Glutamatergic neuron (in vitro differentiated cells): ENCODE measurements around the gene CDADC1. TPM values are rescaled to one million over a fixed set of nuclear protein-coding genes. Genes with fewer than 3 reads are reported as not detected.

Experiments
- DNase-seq: peaks from one replicate; pipeline ENCODE4 v3.0.0; 2022
- H3K27ac Mint-ChIP-seq: one replicate; pipeline ENCODE4 v1.8.0; 2020; ENCODE audit warnings: mild to moderate bottlenecking, mixed read lengths, inconsistent platforms; ENCODE audit not compliant: unreplicated experiment
- H3K27me3 Mint-ChIP-seq: one replicate; pipeline ENCODE4 v1.8.0; 2020; ENCODE audit warnings: mild to moderate bottlenecking, moderate library complexity, mixed read lengths, inconsistent platforms; ENCODE audit not compliant: unreplicated experiment
- H3K36me3 Mint-ChIP-seq: one replicate; pipeline ENCODE4 v1.8.0; 2020; ENCODE audit warnings: mild to moderate bottlenecking, mixed read lengths, inconsistent platforms; ENCODE audit not compliant: unreplicated experiment
- H3K4me1 Mint-ChIP-seq: one replicate; pipeline ENCODE4 v1.8.0; 2020; ENCODE audit warnings: mild to moderate bottlenecking, low read depth, mixed read lengths, inconsistent platforms; ENCODE audit not compliant: unreplicated experiment
- H3K4me3 Mint-ChIP-seq: one replicate; pipeline ENCODE4 v1.8.0; 2020; ENCODE audit warnings: mild to moderate bottlenecking, mixed read lengths, inconsistent platforms; ENCODE audit not compliant: unreplicated experiment
- H3K9me3 Mint-ChIP-seq: one replicate; pipeline ENCODE4 v1.8.0; 2020; ENCODE audit warnings: mild to moderate bottlenecking, moderate library complexity, mixed read lengths, inconsistent platforms; ENCODE audit not compliant: unreplicated experiment
- total RNA-seq: library from RNA; stranded (reverse); fragmentation: NEBNext Ultra II Directional; extraction: Animal tissue kit (Norgen Biotek cat#: 25700); gene quantifications from one replicate; pipeline ENCODE4 v1.2.1, GENCODE V29; 2021; ENCODE audit not compliant: unreplicated experiment
- TF ChIP-seq, protein P1 (sequence below): fragments of 200-600 bp; sonication (generic); IDR thresholded peaks from one replicate; pipeline ENCODE4 v1.5.0; 2021; ENCODE audit not compliant: partially characterized antibody, unreplicated experiment

CDADC1 gene
- total RNA-seq, 1 donor from 2014 or later, result 4.3 TPM

DNA sequence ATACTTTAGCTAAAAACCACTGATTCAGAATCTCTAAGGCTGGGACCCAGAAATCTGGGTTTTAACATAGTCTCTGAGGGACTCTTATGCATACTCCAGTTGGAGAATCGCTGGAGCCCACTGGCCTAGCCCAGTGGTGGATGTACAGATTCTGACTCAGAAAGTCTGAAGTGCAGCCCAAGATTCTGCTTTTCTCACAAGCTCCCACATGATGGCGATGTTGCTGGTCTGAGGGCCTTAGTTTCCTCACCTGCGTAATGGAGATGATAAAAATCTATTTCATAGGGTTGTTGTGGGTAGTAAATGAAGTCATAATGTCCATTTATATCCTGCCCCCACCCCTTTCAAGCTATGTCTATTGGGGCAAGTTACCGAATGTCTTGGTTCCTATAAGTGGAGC is 7.7 kb upstream of the CDADC1 start:
- no peak overlapping the region for H3K27ac Mint-ChIP-seq
- no peaks in the 10 kb centered on the region for H3K4me1 Mint-ChIP-seq
- H3K4me3 Mint-ChIP-seq, result no peak overlapping the region
- peaks cover 2% of the 10 kb centered on the region for H3K27me3 Mint-ChIP-seq
- no peaks in the 10 kb centered on the region for H3K36me3 Mint-ChIP-seq
- no peaks in the 10 kb centered on the region for H3K9me3 Mint-ChIP-seq
- DNase-seq, result no peak
- TF ChIP-seq, protein P1, sequence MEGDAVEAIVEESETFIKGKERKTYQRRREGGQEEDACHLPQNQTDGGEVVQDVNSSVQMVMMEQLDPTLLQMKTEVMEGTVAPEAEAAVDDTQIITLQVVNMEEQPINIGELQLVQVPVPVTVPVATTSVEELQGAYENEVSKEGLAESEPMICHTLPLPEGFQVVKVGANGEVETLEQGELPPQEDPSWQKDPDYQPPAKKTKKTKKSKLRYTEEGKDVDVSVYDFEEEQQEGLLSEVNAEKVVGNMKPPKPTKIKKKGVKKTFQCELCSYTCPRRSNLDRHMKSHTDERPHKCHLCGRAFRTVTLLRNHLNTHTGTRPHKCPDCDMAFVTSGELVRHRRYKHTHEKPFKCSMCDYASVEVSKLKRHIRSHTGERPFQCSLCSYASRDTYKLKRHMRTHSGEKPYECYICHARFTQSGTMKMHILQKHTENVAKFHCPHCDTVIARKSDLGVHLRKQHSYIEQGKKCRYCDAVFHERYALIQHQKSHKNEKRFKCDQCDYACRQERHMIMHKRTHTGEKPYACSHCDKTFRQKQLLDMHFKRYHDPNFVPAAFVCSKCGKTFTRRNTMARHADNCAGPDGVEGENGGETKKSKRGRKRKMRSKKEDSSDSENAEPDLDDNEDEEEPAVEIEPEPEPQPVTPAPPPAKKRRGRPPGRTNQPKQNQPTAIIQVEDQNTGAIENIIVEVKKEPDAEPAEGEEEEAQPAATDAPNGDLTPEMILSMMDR, result no peak

DNA sequence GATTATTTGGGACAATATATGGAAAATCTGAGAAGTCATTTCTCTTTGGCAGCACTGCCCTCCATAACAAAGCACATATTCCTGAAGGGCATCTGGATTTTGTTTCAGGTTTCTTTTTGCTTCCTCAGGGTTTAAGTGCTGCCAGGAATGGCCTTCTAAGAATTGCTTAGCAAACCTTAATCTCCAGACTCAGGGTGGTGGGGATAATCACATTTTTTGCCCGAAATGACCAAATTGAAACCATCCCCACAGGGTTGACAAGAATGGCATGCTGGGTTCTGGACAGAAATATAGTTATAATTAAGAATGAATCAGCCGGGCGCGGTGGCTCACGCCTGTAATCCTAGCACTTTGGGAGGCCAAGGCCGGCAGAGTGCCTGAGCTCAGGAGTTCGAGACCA is 6.4 kb upstream of the CDADC1 start:
- Mint-ChIP-seq H3K36me3 (no peaks in the 10 kb centered on the region), H3K4me3 (no peak overlapping the region)

DNA sequence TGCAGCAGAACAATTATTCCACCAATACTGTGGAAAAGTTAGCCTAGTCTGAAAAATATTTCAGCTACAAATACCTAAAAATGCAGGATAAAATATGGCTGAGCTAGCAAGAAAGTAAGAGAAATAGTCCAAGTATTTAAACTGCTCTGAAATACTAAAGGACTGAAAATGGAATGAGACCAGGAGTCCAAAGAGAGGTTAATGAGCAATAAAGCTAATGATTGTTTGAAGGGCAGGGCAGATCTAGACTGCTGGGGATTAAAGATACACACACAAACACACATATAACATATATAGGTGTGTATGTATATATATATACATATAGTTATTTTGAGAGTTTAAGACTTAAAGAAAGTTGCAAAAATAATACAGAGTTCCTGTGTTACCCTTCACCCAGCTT is 2.6 kb upstream of the CDADC1 start:
- DNase-seq, result no peak
- H3K9me3 Mint-ChIP-seq, result peaks cover 8% of the 10 kb centered on the region
- H3K36me3 Mint-ChIP-seq, result no peaks in the 10 kb centered on the region
- no peak overlapping the region for H3K27ac Mint-ChIP-seq
- peaks cover 2% of the 10 kb centered on the region for H3K27me3 Mint-ChIP-seq
- TF ChIP-seq, protein P1, result no peak
- no peaks in the 10 kb centered on the region for H3K4me1 Mint-ChIP-seq
- H3K4me3 Mint-ChIP-seq, result no peak overlapping the region

More for the DNA sequence above, 6.4 kb upstream of the CDADC1 start:
- H3K4me1 Mint-ChIP-seq, result no peaks in the 10 kb centered on the region
- TF ChIP-seq, protein P1, result no peak
- no peak for DNase-seq
- no peaks in the 10 kb centered on the region for H3K9me3 Mint-ChIP-seq
- no peak overlapping the region for H3K27ac Mint-ChIP-seq
- peaks cover 2% of the 10 kb centered on the region for H3K27me3 Mint-ChIP-seq

DNA sequence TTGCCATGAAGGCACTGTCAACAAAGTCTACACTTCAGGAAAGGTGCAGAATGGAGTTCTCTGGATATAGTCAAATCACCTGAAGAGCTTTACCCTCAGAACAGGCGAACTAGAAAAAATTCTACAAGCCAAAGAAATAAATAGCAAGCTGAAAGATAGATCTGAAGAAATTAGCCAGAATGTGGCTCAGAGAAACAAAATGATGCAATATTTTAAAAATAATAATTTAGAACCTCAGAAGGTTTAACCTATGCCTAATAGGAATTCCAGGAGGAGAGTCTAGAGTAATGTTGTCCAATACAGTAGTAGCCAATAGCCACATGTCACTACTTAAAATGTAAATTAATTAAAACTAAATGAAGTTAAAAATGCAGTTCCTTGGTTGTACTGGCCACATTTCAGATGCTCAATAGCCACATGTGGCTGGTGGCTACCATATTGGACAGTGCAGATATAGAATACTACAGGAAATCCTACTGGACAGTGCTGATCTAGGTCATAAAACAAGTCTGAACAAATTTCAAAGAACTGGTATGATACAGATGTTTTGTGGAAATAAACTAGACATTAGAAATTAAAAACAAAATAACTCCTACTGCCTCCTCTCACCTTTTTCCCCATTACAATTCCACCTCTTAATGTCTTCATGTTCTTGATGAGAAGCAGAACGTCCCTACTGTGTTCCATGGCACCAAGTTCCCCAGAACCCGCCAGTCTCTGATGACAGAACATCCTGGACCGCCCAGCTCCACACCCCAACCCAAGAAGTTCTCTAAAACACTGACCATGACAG is 679 bp upstream of the CDADC1 start:
- H3K27me3 Mint-ChIP-seq, result peaks cover 1% of the 10 kb centered on the region
- TF ChIP-seq, protein P1, result no peak
- H3K4me1 Mint-ChIP-seq, result no peaks in the 10 kb centered on the region
- H3K4me3 Mint-ChIP-seq, result peak overlapping the region; percentile 97
- no peak for DNase-seq
- H3K9me3 Mint-ChIP-seq, result peaks cover 8% of the 10 kb centered on the region
- H3K36me3 Mint-ChIP-seq, result no peaks in the 10 kb centered on the region
- peak overlapping the region; percentile 87 for H3K27ac Mint-ChIP-seq

DNA sequence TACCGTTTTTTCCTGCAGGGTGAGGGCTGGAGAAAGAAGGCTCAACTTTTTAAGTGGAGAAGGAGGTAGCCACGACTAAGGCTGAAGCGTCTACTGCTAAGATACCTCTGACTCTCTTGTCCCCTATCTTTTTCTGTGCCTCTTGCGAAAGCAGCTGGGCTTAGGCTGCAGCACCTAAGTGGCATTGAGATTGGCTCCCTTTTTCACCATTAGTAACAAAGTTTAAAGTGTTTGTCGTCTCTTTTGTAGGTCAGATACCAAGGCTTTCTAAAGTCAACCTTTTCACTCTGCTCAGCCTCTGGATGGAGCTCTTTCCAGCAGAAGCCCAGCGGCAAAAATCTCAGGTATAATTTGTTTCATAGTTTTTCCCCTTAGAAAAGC is 887 bp downstream of the CDADC1 start:
- peaks cover 1% of the 10 kb centered on the region for H3K27me3 Mint-ChIP-seq
- no peak for DNase-seq
- no peaks in the 10 kb centered on the region for H3K36me3 Mint-ChIP-seq
- H3K4me3 Mint-ChIP-seq, result peak overlapping the region; percentile 97
- peak overlapping the region; percentile 87 for H3K27ac Mint-ChIP-seq
- TF ChIP-seq, protein P1, result no peak
- H3K9me3 Mint-ChIP-seq, result peaks cover 8% of the 10 kb centered on the region
- no peaks in the 10 kb centered on the region for H3K4me1 Mint-ChIP-seq
